Ishikawa (cell line): Measurements from ENCODE around the gene ZNF467.

Experiments
- CEBPB ChIP-seq: IDR thresholded peaks from 2 replicates; pipeline ENCODE4 v1.6.1; 2012
- CREB1 ChIP-seq: IDR thresholded peaks from 2 replicates; pipeline ENCODE4 v1.6.1; 2012; ENCODE audit warnings: low read depth
- EGR1 ChIP-seq: IDR thresholded peaks from 2 replicates; pipeline ENCODE4 v1.6.1; 2012
- EP300 ChIP-seq: IDR thresholded peaks from 2 replicates; pipeline ENCODE4 v1.6.1; 2012; ENCODE audit warnings: borderline replicate concordance
- FOXM1 ChIP-seq: IDR thresholded peaks from 2 replicates; pipeline ENCODE4 v1.6.1; 2012; ENCODE audit warnings: low read depth, borderline replicate concordance
- MAX ChIP-seq: IDR thresholded peaks from 2 replicates; pipeline ENCODE4 v1.6.1; 2012
- NFIC ChIP-seq: IDR thresholded peaks from 2 replicates; pipeline ENCODE4 v1.6.1; 2012
- RAD21 ChIP-seq: IDR thresholded peaks from 2 replicates; pipeline ENCODE4 v1.6.1; 2012; ENCODE audit warnings: low read depth
- REST ChIP-seq: IDR thresholded peaks from 2 replicates; pipeline ENCODE4 v1.6.1; 2012; ENCODE audit warnings: low read depth, mild to moderate bottlenecking
- TAF1 ChIP-seq: IDR thresholded peaks from 2 replicates; pipeline ENCODE4 v1.6.1; 2012; ENCODE audit warnings: low read depth, mild to moderate bottlenecking
- TCF12 ChIP-seq: IDR thresholded peaks from 2 replicates; pipeline ENCODE4 v1.6.1; 2012; ENCODE audit warnings: low read depth
- TEAD4 ChIP-seq: IDR thresholded peaks from 2 replicates; pipeline ENCODE4 v1.6.1; 2012
- USF1 ChIP-seq: IDR thresholded peaks from 2 replicates; pipeline ENCODE4 v1.6.1; 2012
- YY1 ChIP-seq: IDR thresholded peaks from 2 replicates; pipeline ENCODE4 v1.6.1; 2012; ENCODE audit warnings: low read depth
- ZBTB7A ChIP-seq: IDR thresholded peaks from 2 replicates; pipeline ENCODE4 v1.6.1; 2012; ENCODE audit warnings: low read depth

Gene ZNF467

GRCh38 chr7:149762089-149762488 is 11.3 kb downstream of the ZNF467 start:
- TF ChIP-seq USF1 (no peak), ZBTB7A (no peak), TEAD4 (no peak), RAD21 (no peak), CEBPB (no peak), TCF12 (no peak), FOXM1 (no peak), TAF1 (no peak), EP300 (no peak), CREB1 (no peak), YY1 (no peak), MAX (no peak), EGR1 (no peak)

- TF ChIP-seq REST, result no peak
- TF ChIP-seq NFIC, result no peak
- TF ChIP-seq ZBTB7A, result no peak
- no peak for TF ChIP-seq CREB1
- TF ChIP-seq USF1, result no peak
- no peak for TF ChIP-seq CEBPB
- TF ChIP-seq TAF1, result no peak
- TF ChIP-seq MAX, result no peak
- TF ChIP-seq EGR1, result no peak
- no peak for TF ChIP-seq TCF12
- no peak for TF ChIP-seq TEAD4
- no peak for TF ChIP-seq YY1
- TF ChIP-seq RAD21, result no peak
- TF ChIP-seq FOXM1, result no peak
- TF ChIP-seq EP300, result no peak
Measured at GRCh38 chr7:149761307-149761706, 12.1 kb downstream of the ZNF467 start.

- TF ChIP-seq FOXM1, result no peak
- TF ChIP-seq EGR1, result no peak
- TF ChIP-seq ZBTB7A, result no peak
- TF ChIP-seq CREB1, result no peak
- no peak for TF ChIP-seq MAX
- TF ChIP-seq REST, result no peak
- TF ChIP-seq NFIC, result no peak
- TF ChIP-seq CEBPB, result no peak
- no peak for TF ChIP-seq TCF12
- no peak for TF ChIP-seq TAF1
- no peak for TF ChIP-seq YY1
- TF ChIP-seq EP300, result no peak
- no peak for TF ChIP-seq TEAD4
- no peak for TF ChIP-seq USF1
- TF ChIP-seq RAD21, result no peak
Measured at GRCh38 chr7:149760538-149760937, 12.8 kb downstream of the ZNF467 start.

GRCh38 chr7:149759093-149759860 is 14.1 kb downstream of the ZNF467 start:
- TF ChIP-seq CREB1 (no peak), RAD21 (no peak), TEAD4 (no peak), MAX (no peak), TAF1 (no peak), TCF12 (no peak), NFIC (no peak), FOXM1 (no peak), CEBPB (no peak), USF1 (no peak), EP300 (no peak), REST (no peak)
